Measurements from ENCODE around the gene MYO18A. TPM values are rescaled to one million over a fixed set of nuclear protein-coding genes. Genes with fewer than 3 reads are reported as not detected.

Gene MYO18A
- total and polyA plus RNA-seq, 2 of the 4 experiments (the other 2 are of a cell fraction) = 22.4 to 39.1 TPM

- H3K36me3 ChIP-seq (ENCODE audit: control insufficient read depth, insufficient read depth, low read length) = no peaks in the 10 kb centered on the region
- no peaks in the 10 kb centered on the region for H3K27me3 ChIP-seq (ENCODE audit: control insufficient read depth, insufficient read depth, low read length)
- peak; percentile 83 for DNase-seq
- no peak overlapping the region for H2AK9ac ChIP-seq (replicated peaks; ENCODE audit: low read depth, low read length, poor library complexity)
- in situ Hi-C loops (cut with MboI; ENCODE audit: low sequenced_read_pairs) = loop anchor here (5.0 kb wide), 1 partner anchor 72 kb away; no protein-coding TSS in a partner anchor
- H3K14ac ChIP-seq (replicated peaks; ENCODE audit: low read depth, low read length) = no peak overlapping the region; the same call in 1 of the 2 replicates
- H4K8ac ChIP-seq (ENCODE audit: low read depth in 2 of 2, low read length in 2 of 2) = peak overlapping the region in 1 of 2 experiments; percentile 42; a peak in 1 of 4 replicates
- no peak overlapping the region for H2AK5ac ChIP-seq (ENCODE audit: low read depth, low read length)
- CTCF ChIA-PET = interaction anchor here (0.6 to 4.2 kb wide), 18 partner anchors 10 to 248 kb away, joined by 3 to 56 read pairs (median 4); partner anchors contain the start of gene MYO18A
- H3K79me1 ChIP-seq (ENCODE audit: low read depth in 1 of 2, low read length in 2 of 2) = no peaks in the 10 kb centered on the region
- H4K91ac ChIP-seq (ENCODE audit: insufficient read depth, low read depth, low read length) = no peak overlapping the region
- H3K23ac ChIP-seq (ENCODE audit: low read depth, low read length) = no peak overlapping the region
- intact Hi-C loops (cut with micrococcal nuclease) = loop anchor here (1.0 kb wide), 4 partner anchors 39 to 95 kb away; partner anchors contain the start of gene MYO18A
- POLR2A ChIA-PET (ENCODE audit: unreplicated experiment) = interaction anchor here (0.5 kb wide), 1 partner anchor 38 kb away, joined by 3 read pairs; no protein-coding TSS in a partner anchor
- dilution Hi-C loops (cut with HindIII; ENCODE audit: low sequenced_read_pairs, unreplicated experiment) = no loop called here
- no peak overlapping the region for H2BK5ac ChIP-seq (ENCODE audit: low read depth, low read length, poor library complexity, severe bottlenecking)
- no peak overlapping the region; the same call in 1 of the 2 replicates for H2BK20ac ChIP-seq (ENCODE audit: low read depth, low read length)
- BruUV-seq (replicated peaks) = no TSS peak
- H2BK120ac ChIP-seq (ENCODE audit: low read depth, low read length) = no peak overlapping the region
- H4K20me1 ChIP-seq (ENCODE audit: insufficient read depth, low read length) = no peaks in the 10 kb centered on the region
- no peak overlapping the region for H4K5ac ChIP-seq (ENCODE audit: low read depth, low read length)
- peaks cover 3% of the 10 kb centered on the region; the same call in 1 of the 2 replicates for H3K9me1 ChIP-seq (ENCODE audit: insufficient read depth, low read length)
- peak; percentile 98 for ATAC-seq (ENCODE audit: low read depth)
- H3K4ac ChIP-seq (ENCODE audit: low read depth, low read length) = no peak overlapping the region; the same call in 1 of the 2 replicates
- H2BK15ac ChIP-seq (ENCODE audit: low read depth, low read length) = no peak overlapping the region
- H3K9me3 ChIP-seq (ENCODE audit: control insufficient read depth, insufficient read depth, low read length) = no peaks in the 10 kb centered on the region
- no peak overlapping the region for H3K56ac ChIP-seq (ENCODE audit: extremely low read depth, insufficient read depth, low read length)
- 0 out of 2 replicates have a peak overlapping the region, but pooled peaks have one; percentile 33 for H3K4me2 ChIP-seq (ENCODE audit: low read depth, low read length)
- no peak overlapping the region for H3K4me3 ChIP-seq (ENCODE audit: insufficient read depth, low read depth, low read length)
- TF ChIP-seq CEBPB (IDR thresholded peaks at IDR 0.05; ENCODE audit: low read depth, low read length) (no peak), CTCF (conservative IDR thresholded peaks at IDR 0.05; ENCODE audit: low read depth, low read length) (peak; percentile 98), SMC3 (IDR thresholded peaks at IDR 0.05; ENCODE audit: low read depth, low read length) (peak; percentile 92), CHD1 (IDR thresholded peaks at IDR 0.05; ENCODE audit: low read depth, low read length) (no peak), MAFK (IDR thresholded peaks at IDR 0.05; ENCODE audit: low read depth, low read length) (no peak), MXI1 (IDR thresholded peaks at IDR 0.05; ENCODE audit: borderline replicate concordance, low read depth, low read length) (no peak), RFX5 (IDR thresholded peaks at IDR 0.05; ENCODE audit: low read depth, low read length) (no peak), RCOR1 (IDR thresholded peaks at IDR 0.05; ENCODE audit: insufficient replicate concordance, low read length) (no peak), RAD21 (IDR thresholded peaks at IDR 0.05; ENCODE audit: low read length) (peak; percentile 76), USF2 (IDR thresholded peaks at IDR 0.05; ENCODE audit: low read depth, low read length) (no peak), MAZ (IDR thresholded peaks at IDR 0.05; ENCODE audit: borderline replicate concordance, low read depth, low read length) (peak; percentile 47; the same call in 1 of the 2 replicates), POLR2A (IDR thresholded peaks at IDR 0.05; ENCODE audit: low read depth, low read length) (no peak), NFE2L2 (IDR thresholded peaks at IDR 0.05; ENCODE audit: low read depth, low read length) (no peak)
- no peak overlapping the region; the same call in 1 of the 2 replicates for H3K9ac ChIP-seq (ENCODE audit: low read depth, low read length)
- no peak overlapping the region for H3K27ac ChIP-seq (ENCODE audit: insufficient read depth, low read length)
- WGBS, 2 experiments (ENCODE audit: extremely low coverage in 2 of 2, insufficient read length in 1 of 2) = 2% methylated on average over 8 of the region's 14 CpGs; no CpG with 5 or more reads in 1 of the 2 experiments
- peak overlapping the region; percentile 80 for H2AFZ ChIP-seq (replicated peaks; ENCODE audit: low read length, poor library complexity)
- no peaks in the 10 kb centered on the region; the same call in 1 of the 2 replicates for H3K4me1 ChIP-seq (ENCODE audit: control insufficient read depth, insufficient read depth, low read length)
- H3K18ac ChIP-seq (ENCODE audit: low read depth, low read length) = no peak overlapping the region
These were observed 39.3 kb upstream of the MYO18A start for GRCh38 chr17:29219378-29220047.

All from IMR-90 (cell line).